Lower leg skin (tissue), 3 donors: ENCODE measurements around the gene GPC1.

Experiments
- POLR2A ChIP-seq, 2 donors: fragments of 450-650 bp; IDR thresholded peaks; one replicate each; pipeline ENCODE4 v1.6.1; 2016 to 2017; ENCODE audit warnings: antibody characterized with exemption in 2 of 2, mild to moderate bottlenecking in 1 of 2, moderate library complexity in 1 of 2
- TF ChIP-seq, protein P1 (sequence below), 3 donors: fragments of 450-650 bp; IDR thresholded peaks; one replicate each; pipeline ENCODE4 v1.5.1; 2016; ENCODE audit warnings: antibody characterized with exemption in 3 of 3, mild to moderate bottlenecking in 3 of 3, moderate library complexity in 2 of 3

DNA sequence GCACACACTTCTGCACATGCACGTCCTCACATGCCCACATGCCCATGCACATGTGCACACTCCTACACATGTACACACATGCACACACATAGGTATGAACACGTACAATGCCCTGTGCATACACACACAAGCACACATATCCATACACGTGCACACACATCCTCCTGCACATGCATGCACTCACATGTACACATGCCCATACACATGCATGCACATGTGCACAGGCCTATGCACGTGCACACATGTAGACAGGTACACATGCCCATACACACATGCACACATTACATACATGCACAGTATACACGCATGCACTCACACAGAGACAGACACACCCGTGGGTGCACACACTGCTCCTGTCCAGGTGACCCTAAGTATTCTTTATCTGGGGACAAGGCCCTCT, 34.3 kb downstream of the GPC1 start:
- TF ChIP-seq, protein P1, sequence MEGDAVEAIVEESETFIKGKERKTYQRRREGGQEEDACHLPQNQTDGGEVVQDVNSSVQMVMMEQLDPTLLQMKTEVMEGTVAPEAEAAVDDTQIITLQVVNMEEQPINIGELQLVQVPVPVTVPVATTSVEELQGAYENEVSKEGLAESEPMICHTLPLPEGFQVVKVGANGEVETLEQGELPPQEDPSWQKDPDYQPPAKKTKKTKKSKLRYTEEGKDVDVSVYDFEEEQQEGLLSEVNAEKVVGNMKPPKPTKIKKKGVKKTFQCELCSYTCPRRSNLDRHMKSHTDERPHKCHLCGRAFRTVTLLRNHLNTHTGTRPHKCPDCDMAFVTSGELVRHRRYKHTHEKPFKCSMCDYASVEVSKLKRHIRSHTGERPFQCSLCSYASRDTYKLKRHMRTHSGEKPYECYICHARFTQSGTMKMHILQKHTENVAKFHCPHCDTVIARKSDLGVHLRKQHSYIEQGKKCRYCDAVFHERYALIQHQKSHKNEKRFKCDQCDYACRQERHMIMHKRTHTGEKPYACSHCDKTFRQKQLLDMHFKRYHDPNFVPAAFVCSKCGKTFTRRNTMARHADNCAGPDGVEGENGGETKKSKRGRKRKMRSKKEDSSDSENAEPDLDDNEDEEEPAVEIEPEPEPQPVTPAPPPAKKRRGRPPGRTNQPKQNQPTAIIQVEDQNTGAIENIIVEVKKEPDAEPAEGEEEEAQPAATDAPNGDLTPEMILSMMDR (IDR thresholded peaks at IDR 0.05), result no peak
- no peak for TF ChIP-seq POLR2A (IDR thresholded peaks at IDR 0.05)
